ENCODE results near the gene PLEKHG3. TPM values are rescaled to one million over a fixed set of nuclear protein-coding genes. Genes with fewer than 3 reads are reported as not detected.

Gene PLEKHG3
- total and polyA plus RNA-seq, 4 donors = 8.4 to 21.3 (median 14.6) TPM

GRCh38 chr14:64696355-64696857 is 7.8 kb upstream of the PLEKHG3 start:
- peaks cover 0 to 8% (median 4%) of the 10 kb centered on the region in 4 donors for H3K4me1 ChIP-seq (ENCODE audit: control insufficient read depth in 4 of 4, insufficient read depth in 4 of 4, low read length in 3 of 4)
- no peaks in the 10 kb centered on the region for H3K27me3 ChIP-seq (ENCODE audit: control insufficient read depth in 4 of 4, insufficient read depth in 4 of 4, low read length in 3 of 4)
- H3K9ac ChIP-seq (ENCODE audit: low read depth in 1 of 2, low read length in 2 of 2) = no peak overlapping the region
- no peak overlapping the region for H3K4me3 ChIP-seq (ENCODE audit: low read depth in 1 of 3, low read length in 3 of 3)
- H3K27ac ChIP-seq (ENCODE audit: low read depth in 1 of 2, low read length in 2 of 2) = no peak overlapping the region
- no peak for TF ChIP-seq SP1 (IDR thresholded peaks at IDR 0.05)
- no peak for TF ChIP-seq RAD21 (IDR thresholded peaks at IDR 0.05)
- no peak for TF ChIP-seq YY1 (IDR thresholded peaks at IDR 0.05)
- no peak for TF ChIP-seq HNF4A (conservative IDR thresholded peaks at IDR 0.05)
- TF ChIP-seq GABPA (IDR thresholded peaks at IDR 0.05 in 1 of 2, conservative IDR thresholded peaks at IDR 0.05 in 1 of 2) = no peak
- H3K9me3 ChIP-seq (ENCODE audit: control insufficient read depth in 4 of 4, low read length in 3 of 4) = no peaks in the 10 kb centered on the region
- 75% methylated on average over 4 of the region's 4 CpGs for WGBS
- H3K36me3 ChIP-seq (ENCODE audit: control insufficient read depth in 4 of 4, insufficient read depth in 3 of 4, low read depth in 1 of 4, low read length in 3 of 4) = no peaks in the 10 kb centered on the region
- DNase-seq (ENCODE audit: low spot score) = no peak

DNA sequence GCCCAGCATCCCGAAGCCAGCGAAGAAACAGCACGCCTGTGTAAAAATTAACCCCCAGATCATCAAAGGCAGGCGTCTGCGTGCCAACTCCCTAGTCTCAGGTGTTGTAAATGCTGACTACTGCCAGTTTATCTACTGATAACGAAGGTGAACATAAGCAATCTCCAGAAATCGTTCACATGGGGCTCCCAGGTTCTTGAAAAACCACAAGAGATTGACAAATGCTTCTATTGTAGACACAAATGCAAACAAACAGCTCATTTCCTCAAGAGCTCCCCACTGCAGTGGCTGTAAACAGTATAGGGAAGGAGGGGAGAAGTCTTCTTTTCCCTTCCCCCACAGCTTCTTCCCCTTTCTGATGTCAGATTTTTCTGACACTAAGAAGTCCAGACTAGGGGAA is 5.3 kb upstream of the PLEKHG3 start:
- WGBS = 16% methylated on average over 7 of the region's 7 CpGs
- no peak overlapping the region for H3K4me3 ChIP-seq (ENCODE audit: low read depth in 1 of 3, low read length in 3 of 3)
- no peak overlapping the region for H3K9ac ChIP-seq (ENCODE audit: low read depth in 1 of 2, low read length in 2 of 2)
- peaks cover 2 to 15% (median 8%) of the 10 kb centered on the region in 4 donors for H3K4me1 ChIP-seq (ENCODE audit: control insufficient read depth in 4 of 4, insufficient read depth in 4 of 4, low read length in 3 of 4)
- H3K36me3 ChIP-seq (ENCODE audit: control insufficient read depth in 4 of 4, insufficient read depth in 3 of 4, low read depth in 1 of 4, low read length in 3 of 4) = no peaks in the 10 kb centered on the region
- no peak for TF ChIP-seq ZBTB33 (IDR thresholded peaks at IDR 0.05)
- no peaks in the 10 kb centered on the region for H3K27me3 ChIP-seq (ENCODE audit: control insufficient read depth in 4 of 4, insufficient read depth in 4 of 4, low read length in 3 of 4)
- no peaks in the 10 kb centered on the region for H3K9me3 ChIP-seq (ENCODE audit: control insufficient read depth in 4 of 4, low read length in 3 of 4)
- no peak for DNase-seq (ENCODE audit: low spot score)
- no peak overlapping the region for H3K27ac ChIP-seq (ENCODE audit: low read depth in 1 of 2, low read length in 2 of 2)

DNA sequence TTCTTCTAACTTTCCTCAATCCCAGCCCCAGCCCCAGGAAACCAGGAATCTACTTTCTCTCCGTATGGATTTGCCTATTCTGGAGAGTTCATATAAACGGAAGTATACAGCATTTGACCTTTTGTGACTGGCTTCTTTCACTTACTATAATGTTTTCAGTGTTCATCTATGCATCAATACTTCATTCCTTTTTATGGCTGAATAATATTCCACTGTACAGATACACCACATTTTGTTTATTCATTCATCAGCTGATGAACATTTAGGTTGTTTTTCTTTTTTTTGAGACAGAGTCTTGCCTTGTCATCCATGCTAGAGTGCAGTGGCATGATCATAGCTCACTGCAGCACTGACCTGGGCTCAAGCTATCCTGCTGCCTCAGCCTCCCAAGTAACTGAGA is 3.9 kb upstream of the PLEKHG3 start:
- 81% methylated on average over 2 of the region's 2 CpGs for WGBS
- Histone ChIP-seq H3K36me3 (ENCODE audit: control insufficient read depth in 4 of 4, insufficient read depth in 3 of 4, low read depth in 1 of 4, low read length in 3 of 4) (no peaks in the 10 kb centered on the region), H3K9me3 (ENCODE audit: control insufficient read depth in 4 of 4, low read length in 3 of 4) (no peaks in the 10 kb centered on the region), H3K27ac (ENCODE audit: low read depth in 1 of 2, low read length in 2 of 2) (no peak overlapping the region), H3K27me3 (ENCODE audit: control insufficient read depth in 4 of 4, insufficient read depth in 4 of 4, low read length in 3 of 4) (no peaks in the 10 kb centered on the region), H3K4me3 (ENCODE audit: low read depth in 1 of 3, low read length in 3 of 3) (no peak overlapping the region), H3K9ac (ENCODE audit: low read depth in 1 of 2, low read length in 2 of 2) (no peak overlapping the region), H3K4me1 (ENCODE audit: control insufficient read depth in 4 of 4, insufficient read depth in 4 of 4, low read length in 3 of 4) (peaks cover 2 to 18% (median 10%) of the 10 kb centered on the region in 4 donors)
- DNase-seq (ENCODE audit: low spot score) = no peak
- TF ChIP-seq RXRA (IDR thresholded peaks at IDR 0.05) = no peak
- TF ChIP-seq CTCF (IDR thresholded peaks at IDR 0.05; ENCODE audit: low read depth, low read length, missing input control) = no peak
- TF ChIP-seq HNF4A (conservative IDR thresholded peaks at IDR 0.05) = no peak
- TF ChIP-seq TAF1 (conservative IDR thresholded peaks at IDR 0.05) = no peak
- no peak for TF ChIP-seq GABPA (IDR thresholded peaks at IDR 0.05 in 1 of 2, conservative IDR thresholded peaks at IDR 0.05 in 1 of 2)
- no peak for TF ChIP-seq RAD21 (IDR thresholded peaks at IDR 0.05)
- TF ChIP-seq NR2F2 (IDR thresholded peaks at IDR 0.05) = no peak
- no peak for TF ChIP-seq FOXA1 (IDR thresholded peaks at IDR 0.05)
- TF ChIP-seq YY1 (IDR thresholded peaks at IDR 0.05) = no peak
- TF ChIP-seq JUND (IDR thresholded peaks at IDR 0.05) = no peak
- TF ChIP-seq SP1 (IDR thresholded peaks at IDR 0.05) = no peak
- no peak for TF ChIP-seq MAX (IDR thresholded peaks at IDR 0.05)
- TF ChIP-seq ZBTB33 (IDR thresholded peaks at IDR 0.05) = no peak
- no peak for TF ChIP-seq HNF4G (IDR thresholded peaks at IDR 0.05)
- no peak for TF ChIP-seq FOXA2 (IDR thresholded peaks at IDR 0.05)
- no peak for TF ChIP-seq ATF3 (IDR thresholded peaks at IDR 0.05)

All from liver (tissue), 9 donors.